Activated naive CD8-positive, alpha-beta T cell treated with anti-CD3 and anti-CD28 coated beads, Interleukin-2, amount 50 U/mL, for 16 hours (primary cell): Measurements from ENCODE around the gene NRDC.
"Not testable (repeated sequence)": the region's sequence is repeated elsewhere in the genome, so short reads cannot be mapped to it uniquely, and the experiment has no call there.

ENCODE experiments used
- DNase-seq: peaks from one replicate; pipeline ENCODE4 v3.0.0-alpha.2; 2020; ENCODE audit warnings: low read depth, low spot score

Gene NRDC

DNA sequence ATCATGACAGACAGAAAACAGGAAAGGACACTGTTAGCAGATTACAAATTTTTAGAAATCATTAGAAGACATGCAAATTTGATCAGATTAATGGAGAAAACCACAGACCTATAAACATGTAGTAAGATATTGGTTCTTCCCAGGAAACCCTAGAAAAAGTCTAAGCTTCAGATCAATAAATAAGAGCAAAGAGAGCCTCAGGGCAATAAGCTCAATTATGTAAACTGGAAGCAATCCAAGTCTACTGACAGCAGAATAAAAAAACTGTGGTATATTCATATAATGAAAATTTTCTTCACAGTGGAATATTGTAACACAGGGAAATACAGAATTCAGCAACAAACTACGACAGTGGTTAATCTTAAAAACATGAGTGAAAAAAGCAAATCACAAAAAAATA, 36.3 kb downstream of the NRDC start:
- DNase-seq = no peak

DNA sequence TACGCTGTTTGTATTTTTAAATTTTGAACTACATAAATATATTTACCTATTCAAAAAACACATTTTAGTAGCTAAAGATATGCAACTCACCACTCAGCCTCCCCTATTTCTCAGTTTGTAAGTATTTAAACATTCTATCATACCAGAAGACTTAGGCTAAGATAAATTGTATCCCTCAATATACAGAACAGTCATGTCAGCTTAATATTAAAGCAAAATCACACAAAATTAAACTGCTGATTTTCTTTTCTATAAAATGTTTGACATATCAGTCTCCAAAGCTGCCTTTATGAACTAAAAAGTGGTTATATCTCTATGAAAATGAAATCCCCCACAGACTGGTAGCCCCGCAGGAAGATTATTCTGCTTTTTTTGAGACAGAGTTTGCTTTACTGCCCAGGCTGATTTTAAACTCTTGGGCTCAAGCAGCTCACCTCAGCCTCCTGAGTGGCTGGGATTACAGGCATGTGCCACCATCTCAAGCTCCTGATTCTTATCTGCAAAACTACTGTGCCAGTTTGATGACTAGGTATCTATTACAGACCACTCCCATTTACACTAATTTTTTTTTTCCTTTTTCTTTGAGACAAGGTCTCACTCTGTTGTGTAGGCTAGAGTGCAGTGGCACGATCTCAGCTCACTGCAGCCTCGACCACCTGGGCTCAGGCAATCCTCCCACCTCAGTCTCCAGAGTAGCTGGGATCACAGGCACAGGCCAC, 37.6 kb downstream of the NRDC start:
- no peak for DNase-seq

DNA sequence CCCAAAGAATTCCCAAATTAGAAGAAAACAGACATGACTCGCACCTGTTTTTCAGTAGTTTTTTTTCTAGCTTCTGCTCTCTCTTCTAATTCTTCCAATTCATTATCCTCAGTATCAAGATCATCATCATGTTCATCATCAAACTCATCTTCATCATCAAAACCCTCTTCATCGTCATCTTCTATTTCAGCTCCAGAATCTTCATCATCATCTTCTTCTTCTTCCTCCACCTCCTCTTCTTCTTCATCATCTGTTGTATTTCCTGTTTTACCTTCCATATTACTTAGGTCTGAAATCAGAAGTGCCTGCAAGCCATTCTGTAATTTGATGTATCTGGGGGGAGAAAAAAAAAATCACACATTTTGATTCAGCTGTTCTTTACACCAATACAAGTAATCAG, 38.3 kb downstream of the NRDC start:
- no peak for DNase-seq

DNA sequence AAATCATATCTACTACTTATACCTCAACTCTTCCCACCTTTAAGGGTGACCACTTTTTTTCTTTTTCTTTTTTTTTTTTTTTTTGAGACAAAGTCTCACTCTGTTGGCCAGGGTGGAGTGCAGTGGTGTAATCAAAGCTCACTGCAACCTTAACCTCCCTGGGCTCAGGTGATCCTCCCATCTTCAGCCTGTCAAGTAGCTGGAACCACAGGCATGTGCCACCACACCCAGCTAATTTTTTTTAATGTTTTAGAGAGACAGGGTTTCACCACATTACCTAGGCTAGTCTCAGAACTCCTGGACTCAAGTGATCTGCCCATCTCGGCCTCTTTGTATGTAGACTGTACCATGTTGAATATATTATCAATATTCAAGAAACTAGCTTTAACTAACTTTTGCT, 39.4 kb downstream of the NRDC start:
- no peak for DNase-seq

DNA sequence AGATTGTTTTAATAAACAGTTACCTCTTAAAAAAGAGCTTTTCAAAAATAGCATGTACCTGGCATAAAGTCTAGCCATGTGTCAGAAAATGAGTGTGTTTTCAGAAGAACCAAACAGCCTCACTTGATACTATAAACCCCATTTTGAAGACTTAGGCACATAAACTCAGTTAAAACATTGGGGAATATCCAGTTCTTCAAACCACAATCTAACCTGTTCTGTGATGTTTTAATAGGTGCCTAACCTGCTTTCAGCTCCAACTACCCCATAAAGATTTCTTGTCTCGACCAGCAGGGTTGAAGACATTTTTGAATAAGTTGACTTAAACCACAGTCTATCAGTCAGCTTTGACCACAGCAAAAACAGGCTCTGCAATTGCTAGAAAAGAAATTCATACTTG, 41.3 kb downstream of the NRDC start:
- no peak for DNase-seq

DNA sequence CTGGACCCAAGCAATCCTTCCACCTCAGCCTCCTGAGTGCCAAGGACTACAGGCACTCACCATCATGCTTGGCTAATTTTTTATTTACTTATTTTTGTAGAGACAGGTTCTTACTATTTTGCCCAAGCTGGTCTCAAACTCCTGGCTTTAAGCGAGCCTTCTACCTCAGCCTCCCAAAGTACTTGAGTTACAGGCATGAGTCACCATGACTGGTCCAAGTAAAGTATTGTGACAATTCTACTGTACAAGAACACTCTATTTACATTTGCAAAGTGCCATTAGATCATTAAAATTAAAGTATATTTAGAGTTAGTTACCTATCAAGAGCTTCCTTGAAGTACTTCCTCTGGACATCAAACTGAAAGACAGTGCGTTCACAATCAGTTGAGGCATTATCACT, 44.8 kb downstream of the NRDC start:
- no peak for DNase-seq

DNA sequence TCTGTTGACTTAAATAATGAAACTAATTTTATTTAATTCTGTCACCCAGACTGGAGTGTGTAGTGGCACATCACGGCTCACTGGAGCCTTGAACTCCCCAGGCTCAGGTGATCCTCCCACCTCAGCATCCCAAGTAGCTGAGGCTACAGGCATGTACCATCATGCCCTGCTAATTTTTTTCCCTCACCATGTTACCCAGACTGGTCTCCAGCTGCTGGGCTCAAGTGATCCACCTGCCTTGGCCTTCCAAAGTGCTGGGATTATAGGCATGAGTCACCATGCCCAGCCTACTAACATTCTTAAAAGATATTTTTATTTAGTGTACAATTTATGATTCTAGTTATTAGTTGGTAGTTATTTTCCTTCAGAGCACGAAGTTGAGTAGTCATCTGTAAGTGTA, 49.5 kb downstream of the NRDC start:
- no peak for DNase-seq

DNA sequence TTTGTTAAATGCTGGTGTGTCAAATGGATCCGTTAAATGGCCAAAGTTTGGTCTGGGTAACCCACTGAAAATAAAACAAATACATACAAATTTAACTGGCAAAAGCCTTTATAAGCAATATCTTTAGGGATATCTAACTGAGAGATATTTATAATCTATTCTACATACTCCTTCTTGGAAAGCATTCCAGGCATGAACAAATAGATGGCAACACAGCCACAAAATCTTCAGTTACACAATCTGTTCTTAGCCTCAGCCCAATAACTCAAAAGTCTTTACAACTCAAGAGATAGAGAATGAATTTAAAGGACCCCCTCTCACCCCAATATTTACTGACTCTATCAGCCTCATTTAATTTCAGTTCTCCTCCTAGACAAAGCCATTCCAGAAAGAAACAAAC, 58.7 kb downstream of the NRDC start:
- no peak for DNase-seq

DNA sequence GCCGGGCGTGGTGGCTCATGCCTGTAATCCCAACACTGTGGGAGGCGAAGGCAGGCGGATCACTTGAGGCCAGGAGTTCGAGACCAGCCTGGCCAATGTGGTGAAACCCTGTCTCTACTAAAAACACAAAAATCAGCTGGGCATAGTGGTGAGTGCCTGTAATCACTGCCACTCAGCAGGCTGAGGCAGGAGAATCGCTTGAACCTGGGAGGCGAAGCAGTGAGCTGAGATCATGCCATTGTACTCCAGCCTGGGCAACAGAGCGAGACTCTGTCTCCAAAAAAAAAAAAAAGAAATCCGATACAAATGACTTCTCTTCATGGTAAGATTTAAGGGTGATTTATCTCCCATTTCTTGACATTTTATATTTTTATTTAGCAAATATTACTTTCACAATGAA, 59.5 kb downstream of the NRDC start:
- not testable (repeated sequence) for DNase-seq

DNA sequence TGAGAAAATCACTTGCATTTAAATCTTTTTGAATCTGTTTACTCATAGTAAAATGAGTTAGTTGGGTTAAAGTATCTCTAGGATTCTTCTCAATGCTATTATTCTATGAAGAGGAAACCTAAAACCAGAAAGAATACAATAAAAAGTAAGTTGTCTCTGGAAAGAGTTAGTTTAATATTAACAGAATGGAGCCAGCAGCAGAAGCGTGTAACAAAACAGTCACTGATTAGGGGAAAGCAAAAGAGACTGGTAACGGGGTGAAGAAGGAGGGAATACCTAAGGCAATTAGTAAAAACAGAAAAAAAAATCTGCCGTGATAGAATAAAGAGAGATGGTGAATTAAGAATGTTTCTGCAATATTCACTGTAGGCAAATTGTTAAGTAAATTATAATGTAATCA, 60.0 kb downstream of the NRDC start:
- no peak for DNase-seq

DNA sequence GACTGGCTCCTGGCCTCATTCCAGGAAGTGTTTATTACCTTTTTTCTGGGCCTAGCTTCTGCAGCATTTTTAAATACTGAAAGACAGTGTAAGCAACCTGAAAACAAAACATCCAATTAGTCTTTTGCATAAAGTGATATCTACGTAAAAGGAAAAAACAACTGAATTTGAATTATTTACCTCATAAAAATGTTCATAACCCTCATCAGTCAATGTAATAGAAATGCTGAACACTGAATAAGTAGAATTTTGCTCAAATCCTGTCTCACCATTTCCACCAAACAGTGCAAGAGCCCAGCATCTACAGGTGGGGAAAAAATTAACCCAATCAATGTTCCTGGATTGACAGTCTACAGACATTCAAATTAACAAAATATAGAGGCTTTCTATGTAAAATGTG, 64.0 kb downstream of the NRDC start:
- DNase-seq = no peak

DNA sequence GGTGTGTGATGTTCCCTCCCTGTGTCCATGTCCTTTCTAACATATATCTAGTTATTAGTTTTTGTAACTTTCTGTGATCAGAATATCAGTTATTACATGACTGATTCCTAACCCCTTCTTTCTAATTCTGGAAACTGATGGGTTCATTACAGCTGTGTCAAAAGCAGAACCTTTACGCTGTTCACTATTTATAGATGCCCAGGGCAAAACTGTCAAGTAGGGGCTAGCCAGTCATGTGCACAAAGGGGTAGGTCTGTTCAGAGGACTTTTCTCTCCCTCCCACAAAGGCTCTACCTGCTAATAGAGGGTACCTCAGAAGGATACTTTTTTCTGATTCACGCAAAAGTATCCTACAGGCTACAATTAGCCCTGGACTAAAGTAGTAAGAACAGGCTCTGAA, 79.2 kb downstream of the NRDC start:
- DNase-seq = no peak

DNA sequence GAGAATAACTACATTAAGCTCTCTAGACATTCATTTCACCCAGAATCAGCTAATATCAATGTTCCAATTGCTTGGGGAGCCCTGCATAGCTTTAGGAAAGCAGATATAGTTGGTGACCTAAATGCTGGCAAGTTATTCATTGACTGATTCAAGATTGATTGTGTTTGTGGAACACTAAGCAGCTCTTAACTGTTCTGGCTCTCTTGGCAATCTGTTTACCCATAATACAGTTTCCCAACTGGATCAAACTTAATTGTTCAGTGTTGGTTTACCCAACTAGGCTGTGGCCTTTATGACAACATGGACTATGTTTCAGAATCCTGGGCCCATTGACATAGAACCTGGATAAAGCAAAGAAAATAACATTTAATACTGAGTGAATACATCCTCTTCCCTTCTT, 83.7 kb downstream of the NRDC start:
- DNase-seq = no peak

DNA sequence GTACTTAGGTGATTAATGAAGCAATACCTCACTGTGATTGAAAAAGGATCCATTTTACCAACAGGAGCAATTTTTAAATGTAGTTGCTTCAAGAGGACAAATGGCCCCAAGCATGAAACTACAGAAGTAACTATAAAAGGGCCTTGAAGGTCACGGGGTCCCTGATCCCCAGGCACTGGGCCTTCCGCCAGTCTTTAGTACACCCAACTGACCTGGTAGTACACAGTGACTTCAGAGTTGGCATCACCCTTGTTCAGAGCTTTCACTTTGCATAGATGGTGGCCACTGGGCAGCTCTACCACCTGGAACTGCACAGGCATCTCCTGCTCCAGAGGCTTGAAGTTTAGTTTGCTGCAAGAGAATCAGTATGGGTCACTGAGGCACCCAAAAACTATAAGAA, 84.3 kb downstream of the NRDC start:
- no peak for DNase-seq

DNA sequence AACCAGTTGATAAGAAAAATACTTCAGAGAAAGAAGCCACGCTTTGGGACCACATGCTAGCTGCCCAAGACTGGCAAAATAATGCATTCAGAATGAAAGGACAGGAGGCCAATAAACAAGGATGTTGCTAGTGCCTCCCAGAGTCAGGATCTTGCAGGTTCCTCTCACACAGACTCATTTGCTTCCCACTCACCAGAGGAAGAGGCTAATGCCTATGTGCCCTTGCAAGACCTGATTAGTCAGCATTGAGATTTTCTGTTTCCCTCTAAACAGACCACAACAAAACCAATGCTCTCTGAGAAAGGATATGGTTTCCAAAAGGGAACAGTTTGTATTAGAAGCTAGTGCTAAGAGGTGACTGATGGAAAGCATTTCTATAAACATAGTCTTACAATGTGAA, 85.7 kb downstream of the NRDC start:
- no peak for DNase-seq

DNA sequence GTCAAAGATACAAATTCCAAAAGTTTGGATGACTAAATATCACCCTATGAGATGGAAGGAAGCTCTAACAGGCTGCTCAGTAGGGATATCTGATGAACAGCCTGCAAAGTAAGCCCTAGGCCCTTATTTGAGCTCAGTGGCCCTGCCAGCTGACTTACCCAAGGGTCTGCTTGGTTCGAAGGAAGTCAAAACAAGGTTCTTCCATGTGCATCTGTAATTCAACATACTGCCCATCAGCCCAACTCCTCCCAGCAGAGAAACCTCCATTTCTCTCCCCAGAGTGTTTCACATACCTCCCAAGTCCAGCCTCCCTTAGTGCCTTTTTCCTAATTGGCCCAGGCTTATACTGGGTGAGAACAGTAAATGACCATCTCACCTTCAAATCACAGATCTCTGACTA, 86.6 kb downstream of the NRDC start:
- DNase-seq = no peak

DNA sequence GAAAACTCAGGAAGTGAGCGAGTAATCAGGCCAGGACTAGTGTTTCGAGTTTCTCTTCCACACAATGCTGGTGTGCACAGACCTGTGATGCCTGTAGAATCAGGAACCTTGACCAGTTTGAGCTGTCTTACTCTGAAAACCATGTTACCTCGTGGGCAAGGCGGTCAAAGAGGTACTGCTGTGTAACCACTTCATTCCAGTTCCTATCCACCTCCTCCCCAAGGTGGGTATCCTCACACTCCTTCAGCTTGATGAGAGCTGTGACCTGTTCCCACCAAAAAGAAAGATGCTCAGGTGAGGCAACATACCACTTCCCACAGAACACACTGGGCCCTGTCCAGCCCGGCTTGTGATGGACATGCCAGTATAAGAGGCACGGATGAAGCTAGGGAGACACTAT, 88.1 kb downstream of the NRDC start:
- DNase-seq = no peak

DNA sequence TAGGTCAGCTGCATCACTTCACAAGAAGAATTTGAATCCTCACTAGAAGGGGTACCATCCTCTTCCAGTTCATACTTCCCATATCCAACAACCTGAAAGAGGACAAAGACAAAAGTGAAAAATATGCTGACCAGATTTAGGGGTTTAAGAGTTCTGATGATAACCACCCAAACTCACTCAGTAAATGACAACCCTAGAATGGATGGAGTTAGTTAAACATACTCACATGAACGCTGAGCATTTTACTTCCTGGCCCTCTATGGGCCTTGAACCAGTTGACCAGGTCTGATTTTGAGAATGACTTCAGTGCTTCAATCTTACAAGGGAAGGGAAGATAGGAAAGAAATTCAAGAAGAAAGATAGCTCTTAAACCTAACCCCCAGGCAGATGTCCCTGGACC, 89.2 kb downstream of the NRDC start:
- no peak for DNase-seq

DNA sequence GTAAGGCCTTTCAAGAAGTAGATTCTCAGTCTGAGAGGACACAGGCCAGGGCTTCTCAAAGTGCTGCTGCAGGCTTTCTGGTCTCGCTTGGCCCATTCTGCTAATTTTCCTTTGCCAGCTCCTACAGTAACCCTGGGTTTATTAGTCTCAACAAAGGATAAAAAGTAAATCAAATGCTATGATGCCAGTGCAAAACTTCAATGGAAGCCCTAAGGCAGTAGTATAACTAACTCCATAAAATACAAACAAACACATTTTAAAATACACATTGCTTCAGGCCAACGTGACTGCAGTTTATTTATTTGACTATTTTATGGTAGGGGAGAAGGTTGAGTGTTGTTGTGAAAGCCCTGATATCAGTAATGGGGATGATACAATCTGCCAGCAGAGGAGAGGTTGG, 89.6 kb downstream of the NRDC start:
- DNase-seq = no peak

DNA sequence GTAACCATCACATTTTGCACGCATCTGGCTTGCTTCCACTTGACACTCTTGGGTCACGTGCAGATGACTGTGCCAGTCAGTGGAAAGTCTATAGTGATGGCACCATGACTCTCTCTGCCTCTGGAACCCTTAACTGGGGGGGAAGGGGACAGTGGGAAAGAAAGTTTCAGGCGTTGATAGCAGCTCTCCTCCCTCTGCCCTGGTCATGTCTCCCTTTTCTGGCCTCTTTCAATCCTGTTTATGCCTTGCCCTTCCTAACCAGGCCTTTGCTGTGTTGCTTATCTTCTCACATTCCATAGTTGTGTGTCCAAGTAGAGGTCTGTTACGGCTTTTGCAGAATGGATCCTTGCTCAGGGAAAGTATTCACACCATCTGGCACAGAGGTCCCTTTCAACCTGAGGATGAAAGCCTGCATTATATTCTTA, 93.5 kb downstream of the NRDC start:
- no peak for DNase-seq

DNA sequence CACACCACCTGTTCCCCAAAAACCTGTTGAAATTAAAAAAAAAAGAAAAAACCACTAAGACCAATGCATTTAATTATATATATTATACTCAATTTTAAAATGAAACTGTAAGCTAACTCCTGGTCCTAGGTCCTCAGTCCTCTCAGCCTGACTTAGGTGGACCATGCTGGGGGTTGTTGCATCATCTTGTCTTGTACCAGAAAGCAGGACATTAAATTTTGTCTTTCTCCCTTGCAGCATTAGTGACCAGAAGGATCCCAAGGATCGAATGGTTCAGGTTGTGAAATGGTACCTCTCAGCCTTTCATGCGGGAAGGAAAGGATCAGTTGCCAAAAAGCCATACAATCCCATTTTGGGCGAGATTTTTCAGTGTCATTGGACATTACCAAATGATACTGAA, 97.6 kb downstream of the NRDC start:
- DNase-seq = no peak

DNA sequence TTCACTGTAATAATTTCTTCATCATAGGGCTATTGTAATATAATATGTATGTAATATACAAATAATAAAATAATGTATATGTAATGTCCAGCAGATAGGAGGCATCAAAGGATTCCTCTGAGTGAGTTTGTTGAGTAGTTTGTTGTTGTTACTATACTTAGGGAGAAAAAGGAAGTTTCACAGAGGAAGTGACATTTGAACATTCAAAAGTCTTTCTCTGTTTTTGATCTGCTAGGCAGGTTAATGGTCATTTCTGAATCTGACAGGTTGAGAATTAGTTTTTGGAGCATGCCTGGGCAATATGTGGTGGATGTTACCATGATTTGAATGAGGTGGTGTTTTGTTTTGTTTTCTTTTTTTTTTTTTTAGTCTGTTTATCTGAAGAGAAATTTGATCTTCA, 102.1 kb downstream of the NRDC start:
- no peak for DNase-seq

DNA sequence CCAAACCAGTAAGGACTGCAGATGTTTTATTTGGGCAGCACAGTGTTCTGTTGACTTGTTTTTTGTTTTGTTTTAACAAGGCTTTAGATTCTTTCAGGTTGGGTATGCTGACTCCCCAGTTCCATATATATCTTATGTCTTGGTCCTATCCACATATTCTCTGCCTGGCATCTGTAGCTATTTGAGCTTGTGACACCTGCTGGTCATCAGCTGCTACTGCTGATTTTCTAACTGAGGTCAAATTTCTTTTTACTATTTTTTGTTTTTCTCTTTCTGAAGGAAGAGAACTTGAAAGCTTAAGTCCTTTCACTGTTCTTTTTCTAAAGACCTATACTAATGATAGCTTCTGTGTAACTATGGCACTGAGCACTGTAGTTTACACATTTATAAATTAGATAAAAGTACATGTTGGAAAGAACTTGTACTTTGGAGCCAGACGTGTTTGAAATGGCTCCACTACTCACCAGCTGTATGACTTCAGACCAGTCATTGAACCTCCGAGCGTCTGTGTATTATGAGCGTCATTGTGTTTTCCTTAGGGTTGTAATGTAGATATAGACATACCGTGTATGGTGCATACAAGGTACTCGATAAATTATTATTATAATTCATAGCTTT, 109.4 kb downstream of the NRDC start:
- no peak for DNase-seq

DNA sequence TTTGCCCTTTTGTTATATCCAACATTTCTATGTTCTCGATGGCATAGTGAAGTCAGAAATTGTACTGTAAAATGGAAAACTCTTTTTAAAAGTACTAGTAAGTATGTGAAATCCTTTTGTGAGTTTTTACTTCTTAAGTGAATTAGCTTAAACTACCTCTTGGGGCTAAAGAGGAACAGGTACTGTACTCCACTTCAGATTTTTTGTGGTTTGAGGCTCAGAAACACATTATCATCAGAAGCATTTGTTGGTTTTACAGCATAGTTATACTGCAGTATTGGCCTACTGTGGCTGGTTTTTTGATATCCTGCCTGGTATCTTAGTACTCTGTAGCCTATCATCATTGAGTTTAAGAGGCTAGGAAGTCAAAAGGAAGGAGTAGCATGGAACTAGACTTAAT, 117.2 kb downstream of the NRDC start:
- DNase-seq = no peak
